WERI-Rb-1 (cell line): ENCODE data around the gene LORICRIN.

Experiments used
- DNase-seq: peaks from one replicate; pipeline ENCODE4 v3.0.0-alpha.2; 2020
- H3K27ac ChIP-seq: fragments of 250-450 bp; sonication (Bioruptor Pico); 2 replicates; pipeline ENCODE4 v1.5.1; 2020; ENCODE audit warnings: mild to moderate bottlenecking, moderate library complexity
- H3K27me3 ChIP-seq: fragments of 250-450 bp; sonication (Bioruptor Pico); 2 replicates; pipeline ENCODE4 v1.5.1; 2021; ENCODE audit warnings: mild to moderate bottlenecking, low read depth, moderate library complexity; ENCODE audit not compliant: insufficient read depth, severe bottlenecking
- H3K36me3 ChIP-seq: fragments of 250-450 bp; sonication (Bioruptor Pico); 2 replicates; pipeline ENCODE4 v1.5.1; 2020; ENCODE audit warnings: mild to moderate bottlenecking, moderate library complexity
- H3K4me3 ChIP-seq: 2 replicates; pipeline ENCODE4 v1.5.1; 2011; ENCODE audit warnings: low read depth, mild to moderate bottlenecking, control low read depth, low read length
- H3K9me3 ChIP-seq: fragments of 250-450 bp; sonication (Bioruptor Pico); 2 replicates; pipeline ENCODE4 v1.5.1; 2021; ENCODE audit warnings: mild to moderate bottlenecking, moderate library complexity; ENCODE audit not compliant: severe bottlenecking
- TF ChIP-seq, protein P1 (sequence below): IDR thresholded peaks from 2 replicates; pipeline ENCODE4 v1.5.1; 2011; ENCODE audit warnings: low read depth, mild to moderate bottlenecking, control low read depth, inconsistent platforms, low read length

Gene LORICRIN

DNA sequence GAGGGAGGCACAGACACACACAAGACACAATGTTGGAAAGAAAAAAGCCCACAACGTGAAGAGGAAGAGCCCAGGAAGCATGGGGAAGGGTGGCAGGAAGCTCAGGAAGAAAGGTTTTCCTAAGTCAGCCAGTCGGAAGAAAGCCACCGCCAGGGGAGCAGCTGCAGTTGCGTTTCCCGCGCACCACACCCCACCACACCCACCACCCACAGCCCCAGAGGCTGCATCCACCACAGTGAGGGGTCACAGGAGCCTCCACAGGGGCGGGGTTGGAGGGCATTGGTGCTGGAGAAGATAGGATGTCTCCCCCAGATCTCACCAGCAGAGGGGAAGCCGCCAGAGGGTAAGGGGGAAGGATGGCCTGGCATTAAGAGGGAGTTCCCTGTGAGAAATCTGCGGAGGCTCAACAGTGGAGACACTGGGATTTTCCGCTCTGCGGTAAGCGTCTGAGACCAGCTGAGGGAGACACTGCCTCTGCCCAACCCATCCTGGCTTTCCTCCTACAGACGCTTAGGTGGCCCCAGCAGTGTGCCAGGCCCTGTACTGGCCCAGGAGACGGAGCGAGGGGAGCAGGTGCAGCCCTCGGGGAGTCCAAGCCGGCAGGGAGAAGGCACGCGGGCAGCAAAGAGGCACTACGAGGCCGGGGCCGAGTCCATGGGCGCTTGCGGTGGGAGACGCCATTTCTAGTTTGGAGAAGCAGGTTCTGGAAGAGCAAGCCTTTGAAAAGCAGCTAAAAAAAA lies 33.4 kb downstream of the LORICRIN start:
- TF ChIP-seq, protein P1, sequence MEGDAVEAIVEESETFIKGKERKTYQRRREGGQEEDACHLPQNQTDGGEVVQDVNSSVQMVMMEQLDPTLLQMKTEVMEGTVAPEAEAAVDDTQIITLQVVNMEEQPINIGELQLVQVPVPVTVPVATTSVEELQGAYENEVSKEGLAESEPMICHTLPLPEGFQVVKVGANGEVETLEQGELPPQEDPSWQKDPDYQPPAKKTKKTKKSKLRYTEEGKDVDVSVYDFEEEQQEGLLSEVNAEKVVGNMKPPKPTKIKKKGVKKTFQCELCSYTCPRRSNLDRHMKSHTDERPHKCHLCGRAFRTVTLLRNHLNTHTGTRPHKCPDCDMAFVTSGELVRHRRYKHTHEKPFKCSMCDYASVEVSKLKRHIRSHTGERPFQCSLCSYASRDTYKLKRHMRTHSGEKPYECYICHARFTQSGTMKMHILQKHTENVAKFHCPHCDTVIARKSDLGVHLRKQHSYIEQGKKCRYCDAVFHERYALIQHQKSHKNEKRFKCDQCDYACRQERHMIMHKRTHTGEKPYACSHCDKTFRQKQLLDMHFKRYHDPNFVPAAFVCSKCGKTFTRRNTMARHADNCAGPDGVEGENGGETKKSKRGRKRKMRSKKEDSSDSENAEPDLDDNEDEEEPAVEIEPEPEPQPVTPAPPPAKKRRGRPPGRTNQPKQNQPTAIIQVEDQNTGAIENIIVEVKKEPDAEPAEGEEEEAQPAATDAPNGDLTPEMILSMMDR: no peak
- Histone ChIP-seq H3K9me3 (no peaks in the 10 kb centered on the region), H3K36me3 (no peaks in the 10 kb centered on the region), H3K27ac (no peak overlapping the region), H3K4me3 (no peak overlapping the region), H3K27me3 (peaks cover 11% of the 10 kb centered on the region)
- DNase-seq: no peak

DNA sequence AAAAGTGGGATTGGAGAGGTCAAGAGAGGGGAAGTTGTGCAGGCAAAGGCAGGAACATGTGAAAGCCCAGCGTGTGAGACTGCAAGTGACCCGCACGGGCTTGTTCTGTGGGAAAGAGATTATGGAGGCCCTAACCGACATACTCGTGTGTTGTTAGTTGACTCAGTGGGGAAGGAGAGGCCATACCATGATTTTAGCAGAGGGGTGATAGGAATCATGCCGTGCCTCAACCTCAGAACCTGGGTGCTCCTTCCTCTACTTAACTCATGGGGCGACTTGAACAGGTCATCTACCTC lies 33.9 kb downstream of the LORICRIN start:
- no peak overlapping the region for H3K4me3 ChIP-seq
- DNase-seq: no peak
- H3K9me3 ChIP-seq: no peaks in the 10 kb centered on the region
- H3K27ac ChIP-seq: no peak overlapping the region
- TF ChIP-seq, protein P1: no peak
- H3K36me3 ChIP-seq: no peaks in the 10 kb centered on the region
- H3K27me3 ChIP-seq: peaks cover 15% of the 10 kb centered on the region

DNA sequence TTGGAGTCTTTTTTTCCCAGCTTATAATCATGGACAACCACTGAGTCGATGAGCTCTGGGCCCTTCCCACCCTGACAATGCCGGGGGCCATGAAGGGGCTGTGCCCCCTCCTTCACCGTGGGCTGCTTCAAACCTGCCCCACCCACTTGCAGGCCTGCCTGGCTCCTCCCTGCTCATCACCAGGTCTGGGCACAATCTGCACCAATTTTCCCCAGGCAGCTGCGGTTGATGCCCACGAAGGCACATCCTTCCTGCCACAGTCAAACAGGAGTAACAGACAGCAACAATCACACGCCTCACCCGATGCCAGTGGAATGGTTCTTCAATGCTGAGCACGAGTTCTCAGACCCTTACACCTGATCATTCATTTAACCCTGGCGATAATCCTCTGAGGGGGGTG lies 34.4 kb downstream of the LORICRIN start:
- H3K9me3 ChIP-seq: peaks cover 4% of the 10 kb centered on the region
- no peaks in the 10 kb centered on the region for H3K36me3 ChIP-seq
- no peak overlapping the region for H3K27ac ChIP-seq
- TF ChIP-seq, protein P1: no peak
- H3K4me3 ChIP-seq: no peak overlapping the region
- H3K27me3 ChIP-seq: peaks cover 19% of the 10 kb centered on the region
- no peak for DNase-seq

DNA sequence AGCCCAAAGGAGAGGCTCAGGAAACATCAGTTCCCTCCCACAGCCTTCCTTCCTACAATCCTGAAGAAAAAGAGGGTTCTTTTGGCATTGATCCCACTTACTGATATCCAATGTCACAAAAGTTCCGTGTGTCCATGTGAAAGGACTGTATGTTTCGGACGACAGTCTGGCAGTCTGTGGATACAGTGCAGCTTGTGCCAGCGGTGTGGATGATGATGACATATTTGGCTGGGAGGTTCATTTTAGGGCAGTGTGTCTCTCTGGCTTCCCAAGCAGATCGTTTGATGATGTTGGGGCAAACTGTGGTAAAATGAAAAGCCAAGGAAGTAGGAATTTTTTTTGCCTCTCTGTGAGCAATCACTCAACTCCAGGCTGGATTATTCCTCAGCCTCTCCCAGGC lies 42.8 kb downstream of the LORICRIN start:
- TF ChIP-seq, protein P1: no peak
- no peak overlapping the region for H3K27ac ChIP-seq

DNA sequence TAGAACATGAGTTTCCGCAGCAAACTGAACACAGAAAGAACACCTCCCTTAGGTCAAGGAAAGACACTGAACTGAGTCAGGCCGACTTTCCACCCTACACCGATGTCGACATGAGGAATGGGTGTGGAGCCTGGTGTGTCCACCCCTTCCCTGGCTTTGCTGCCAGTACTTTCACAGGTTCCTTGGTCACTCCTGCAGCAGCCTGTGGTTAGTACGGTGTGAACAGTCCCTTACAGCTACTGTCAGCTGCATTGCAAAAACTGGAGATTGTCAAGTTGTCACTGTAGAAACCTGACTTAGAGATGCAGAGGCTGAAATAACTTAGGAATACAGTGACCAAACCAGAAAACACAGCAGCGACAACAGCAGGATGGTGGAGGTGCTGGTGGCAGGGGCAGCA lies 46.2 kb downstream of the LORICRIN start:
- no peak for DNase-seq
- Histone ChIP-seq H3K27me3 (peaks cover 90% of the 10 kb centered on the region), H3K27ac (no peak overlapping the region), H3K9me3 (peaks cover 3% of the 10 kb centered on the region), H3K36me3 (no peaks in the 10 kb centered on the region), H3K4me3 (no peak overlapping the region)
- TF ChIP-seq, protein P1: no peak

More for the DNA sequence above, 42.8 kb downstream of the LORICRIN start:
- no peaks in the 10 kb centered on the region for H3K36me3 ChIP-seq
- H3K4me3 ChIP-seq: no peak overlapping the region
- DNase-seq: no peak
- H3K27me3 ChIP-seq: peaks cover 89% of the 10 kb centered on the region
- peaks cover 9% of the 10 kb centered on the region for H3K9me3 ChIP-seq
